A549 (cell line): ENCODE data around the gene KCNQ5. TPM values are rescaled to one million over a fixed set of nuclear protein-coding genes. Genes with fewer than 3 reads are reported as not detected.

ENCODE experiments used
- ATAC-seq, 2 experiments: fragments of 200-7000 bp in 1 of 2; fragments of >200 bp in 1 of 2; cut with Nextera tagmentation in 1 of 2; cut with Tn5 transposase in 1 of 2; 3 replicates each; pipeline versions ENCODE4 v1.8.0 to v1.9.1; 2018 to 2020; ENCODE audit warnings: mild to moderate bottlenecking in 1 of 2, moderate library complexity in 1 of 2
- CTCF ChIA-PET: fragments of 300-600 bp; sonication (Branson Sonifier 250); formaldehyde crosslinking; extraction: SDS; loops from one replicate; lab custom pipeline; 2021; ENCODE audit warnings: antibody characterized with exemption, inconsistent platforms; lab: Yijun Ruan, JAX
- POLR2A ChIA-PET: fragments of 350-600 bp; formaldehyde crosslinking; extraction: SDS; loops from one replicate; lab custom pipeline; 2021; ENCODE audit warnings: antibody characterized with exemption, inconsistent platforms; lab: Yijun Ruan, JAX
- DNase-seq, 2 experiments: peaks; one replicate each; pipeline versions ENCODE4 v3.0.0 to v3.0.0-alpha.2; 2011 to 2016; ENCODE audit warnings: low read depth in 1 of 2, low spot score in 1 of 2
- FAIRE-seq: peaks from 2 replicates; lab custom pipeline; 2011; peaks lifted over from hg19 to GRCh38; lab: Jason Lieb, UNC
- H3K27ac ChIP-seq, 2 experiments: fragments of >200 bp; sonication (Bioruptor Twin); formaldehyde crosslinking; 3 replicates each; pipeline ENCODE4 v1.5.1; 2016 to 2017
- H3K4me1 ChIP-seq: fragments of >200 bp; sonication (Bioruptor Twin); formaldehyde crosslinking; 3 replicates; pipeline ENCODE4 v1.6.1; 2016
- H3K4me2 ChIP-seq: fragments of >200 bp; sonication (Bioruptor Twin); formaldehyde crosslinking; 3 replicates; pipeline ENCODE4 v1.6.1; 2016
- H3K4me3 ChIP-seq: fragments of >200 bp; sonication (Bioruptor Twin); formaldehyde crosslinking; 3 replicates; pipeline ENCODE4 v1.5.1; 2016
- H3K9me3 ChIP-seq: fragments of >200 bp; sonication (Bioruptor Twin); formaldehyde crosslinking; 3 replicates; pipeline ENCODE4 v1.6.1; 2016
- CHD4 ChIP-seq: fragments of 200-600 bp; sonication (generic); IDR thresholded peaks from 2 replicates; pipeline ENCODE4 v1.6.1; 2016; ENCODE audit warnings: antibody characterized with exemption, mild to moderate bottlenecking, borderline replicate concordance
- EHF ChIP-seq: fragments of 250-450 bp; sonication (Bioruptor Pico); IDR thresholded peaks from 2 replicates; pipeline ENCODE4 v1.5.0; 2020; ENCODE audit warnings: mild to moderate bottlenecking
- ELK1 ChIP-seq: fragments of 150-350 bp; IDR thresholded peaks from 2 replicates; pipeline ENCODE4 v1.6.1; 2014; ENCODE audit warnings: low read depth, mild to moderate bottlenecking, low read length
- EP300 ChIP-seq, 2 experiments: fragments of >200 bp; sonication (Bioruptor Twin); formaldehyde crosslinking; IDR thresholded peaks; 2 replicates in 1 of 2; 3 replicates in 1 of 2; pipeline ENCODE4 v1.6.1; 2016 to 2017
- ESRRA ChIP-seq: fragments of 150-350 bp; IDR thresholded peaks from 2 replicates; pipeline ENCODE4 v1.6.1; 2014; ENCODE audit warnings: mild to moderate bottlenecking, low read length, borderline replicate concordance
- FOSL2 ChIP-seq, 2 experiments: fragments of 450-650 bp in 1 of 2; fragments of >200 bp in 1 of 2; sonication (Bioruptor Twin) in 1 of 2; formaldehyde crosslinking; IDR thresholded peaks; 2 replicates each; pipeline versions ENCODE4 v1.5.0 to v1.6.1; 2016 to 2020; ENCODE audit warnings: mild to moderate bottlenecking in 1 of 2, moderate library complexity in 1 of 2
- GATA3 ChIP-seq: IDR thresholded peaks from 2 replicates; pipeline ENCODE4 v1.6.1; 2012; ENCODE audit warnings: borderline replicate concordance
- HMGXB4 ChIP-seq: fragments of 250-450 bp; sonication (Bioruptor Pico); IDR thresholded peaks from 2 replicates; pipeline ENCODE4 v1.5.0; 2021; ENCODE audit warnings: mild to moderate bottlenecking, moderate library complexity, borderline replicate concordance
- HOXB13 ChIP-seq: fragments of 250-450 bp; sonication (Bioruptor Pico); IDR thresholded peaks from 2 replicates; pipeline ENCODE4 v1.5.0; 2020; ENCODE audit warnings: low read depth, mild to moderate bottlenecking, moderate library complexity
- HOXB5 ChIP-seq: fragments of 250-450 bp; sonication (Bioruptor Pico); IDR thresholded peaks from 2 replicates; pipeline ENCODE4 v1.5.0; 2020; ENCODE audit warnings: mild to moderate bottlenecking, moderate library complexity
- JUN ChIP-seq, 2 experiments: fragments of >200 bp; sonication (Bioruptor Twin); formaldehyde crosslinking; IDR thresholded peaks; 2 replicates in 1 of 2; 3 replicates in 1 of 2; pipeline ENCODE4 v1.6.1; 2016 to 2017
- JUNB ChIP-seq: fragments of >200 bp; sonication (Bioruptor Twin); formaldehyde crosslinking; IDR thresholded peaks from 2 replicates; pipeline ENCODE4 v1.6.1; 2016
- KDM1A ChIP-seq: fragments of 200-600 bp; sonication (generic); IDR thresholded peaks from 2 replicates; pipeline ENCODE4 v1.6.1; 2016; ENCODE audit warnings: low read depth, mild to moderate bottlenecking
- MYC ChIP-seq: IDR thresholded peaks from 2 replicates; pipeline ENCODE4 v1.6.1; 2012; ENCODE audit warnings: mild to moderate bottlenecking, inconsistent platforms, low read length, improper control_type of control experiment, borderline replicate concordance
- NR3C1 ChIP-seq: fragments of >200 bp; sonication (Bioruptor Twin); formaldehyde crosslinking; IDR thresholded peaks from 3 replicates; pipeline ENCODE4 v1.6.1; 2017
- PBX3 ChIP-seq: IDR thresholded peaks from 2 replicates; pipeline ENCODE4 v1.6.1; 2012
- POLR2A ChIP-seq: IDR thresholded peaks from 2 replicates; pipeline ENCODE4 v1.6.1; 2012; ENCODE audit warnings: mild to moderate bottlenecking, low read length
- POLR2AphosphoS2 ChIP-seq: conservative IDR thresholded peaks from 2 replicates; pipeline ENCODE4 v1.6.1; 2012; ENCODE audit warnings: low read length, improper control_type of control experiment, inconsistent platforms
- RARB ChIP-seq: fragments of 250-450 bp; sonication (Bioruptor Pico); IDR thresholded peaks from 2 replicates; pipeline ENCODE4 v1.8.0; 2021; ENCODE audit warnings: mild to moderate bottlenecking, moderate library complexity
- RCOR1 ChIP-seq: fragments of 150-350 bp; IDR thresholded peaks from 2 replicates; pipeline ENCODE4 v1.6.1; 2014; ENCODE audit warnings: antibody characterized with exemption, low read length, low read depth
- SMC3 ChIP-seq: fragments of >200 bp; sonication (Bioruptor Twin); formaldehyde crosslinking; IDR thresholded peaks from 3 replicates; pipeline ENCODE4 v1.6.1; 2018; ENCODE audit warnings: inconsistent platforms
- SREBF2 ChIP-seq: fragments of 450-650 bp; IDR thresholded peaks from 2 replicates; pipeline ENCODE4 v1.6.1; 2014; ENCODE audit warnings: mild to moderate bottlenecking, moderate library complexity
- TP53 ChIP-seq: fragments of 250-450 bp; sonication (Bioruptor Pico); IDR thresholded peaks from 2 replicates; pipeline ENCODE4 v1.5.0; 2021; ENCODE audit warnings: mild to moderate bottlenecking, moderate library complexity
- USF2 ChIP-seq: fragments of 450-650 bp; IDR thresholded peaks from 2 replicates; pipeline ENCODE4 v1.6.1; 2014; ENCODE audit warnings: antibody characterized with exemption
- ZFP36 ChIP-seq: fragments of 450-650 bp; IDR thresholded peaks from 2 replicates; pipeline ENCODE4 v1.6.1; 2014; ENCODE audit warnings: borderline replicate concordance; ENCODE audit not compliant: partially characterized antibody
- ZNF302 ChIP-seq: fragments of 250-450 bp; sonication (Bioruptor Pico); IDR thresholded peaks from 2 replicates; pipeline ENCODE4 v1.9.0; 2021; ENCODE audit warnings: inconsistent platforms, mild to moderate bottlenecking, moderate library complexity
- WGBS: methylation state at CpG from one replicate; pipeline ENCODE4 v1.1.6; 2017; ENCODE audit errors: missing lambda C conversion rate; 5-methylcytosine and 5-hydroxymethylcytosine counted together
- polyA plus RNA-seq, 4 experiments: library from polyadenylated mRNA; depleted of rRNA in 3 of 4; stranded (reverse); fragments of >200 nt; fragmentation: RNase III in 1 of 4; extraction: RNeasy Plus Mini Kit Qiagen cat#74134 plus additional on column Dnase treatment in 1 of 4; gene quantifications; 2 replicates in 3 of 4; 3 replicates in 1 of 4; pipeline ENCODE4 v1.2.3, GENCODE V29; 2011 to 2017
- TF ChIP-seq, protein P1 (sequence below): fragments of >200 bp; sonication (Bioruptor Twin); formaldehyde crosslinking; IDR thresholded peaks from 3 replicates; pipeline ENCODE4 v1.5.1; 2016

The KCNQ5 gene
- polyA plus RNA-seq, 2 of the 4 experiments (the other 2 are of a cell fraction), result 1.2 to 1.3 TPM

GRCh38 chr6:73049971-73050594 is 428.2 kb downstream of the KCNQ5 start (continued):
- TF ChIP-seq PBX3 (no peak), GATA3 (no peak), ZNF302 (CRISPR knock-in tag) (no peak)

DNA sequence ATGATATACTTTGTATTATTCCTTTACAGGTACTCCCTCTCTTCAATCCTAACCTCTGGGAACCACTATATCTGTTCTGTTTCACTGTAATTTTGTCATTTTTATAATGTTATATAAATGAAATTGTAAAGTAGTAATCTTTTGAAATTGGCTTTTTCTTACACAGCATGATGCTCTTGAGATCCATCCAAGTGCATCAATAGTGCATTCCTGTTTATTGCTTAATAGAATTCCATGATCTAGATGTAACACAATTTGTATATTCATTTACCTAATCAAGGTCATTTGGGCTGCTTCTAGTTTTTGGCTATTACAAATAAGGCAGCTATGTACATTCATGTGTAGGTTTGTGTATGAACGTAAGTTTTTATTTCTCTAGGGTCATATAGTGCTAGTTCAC is 428.8 kb downstream of the KCNQ5 start:
- Histone ChIP-seq H3K27ac (no peak overlapping the region), H3K4me3 (no peak overlapping the region), H3K4me1 (no peaks in the 10 kb centered on the region)
- ChIA-PET POLR2A (no interaction called here), CTCF (interaction anchor here (1.3 kb wide), 1 partner anchor 79 kb away, joined by 3 read pairs; no protein-coding TSS in a partner anchor)
- no peak for FAIRE-seq
- WGBS, result 83% methylated on average over 1 of the region's 1 CpG
- no peak for DNase-seq
- TF ChIP-seq POLR2A (no peak), KDM1A (no peak), ZFP36 (no peak), RCOR1 (no peak), RARB (no peak), TP53 (CRISPR knock-in tag) (no peak), EHF (CRISPR knock-in tag) (no peak), HOXB13 (CRISPR knock-in tag) (no peak), SREBF2 (no peak), SMC3 (no peak), NR3C1 (no peak), HOXB5 (CRISPR knock-in tag) (no peak), ELK1 (no peak), MYC (no peak), ESRRA (no peak), CHD4 (no peak), POLR2AphosphoS2 (no peak)
- TF ChIP-seq, protein P1, sequence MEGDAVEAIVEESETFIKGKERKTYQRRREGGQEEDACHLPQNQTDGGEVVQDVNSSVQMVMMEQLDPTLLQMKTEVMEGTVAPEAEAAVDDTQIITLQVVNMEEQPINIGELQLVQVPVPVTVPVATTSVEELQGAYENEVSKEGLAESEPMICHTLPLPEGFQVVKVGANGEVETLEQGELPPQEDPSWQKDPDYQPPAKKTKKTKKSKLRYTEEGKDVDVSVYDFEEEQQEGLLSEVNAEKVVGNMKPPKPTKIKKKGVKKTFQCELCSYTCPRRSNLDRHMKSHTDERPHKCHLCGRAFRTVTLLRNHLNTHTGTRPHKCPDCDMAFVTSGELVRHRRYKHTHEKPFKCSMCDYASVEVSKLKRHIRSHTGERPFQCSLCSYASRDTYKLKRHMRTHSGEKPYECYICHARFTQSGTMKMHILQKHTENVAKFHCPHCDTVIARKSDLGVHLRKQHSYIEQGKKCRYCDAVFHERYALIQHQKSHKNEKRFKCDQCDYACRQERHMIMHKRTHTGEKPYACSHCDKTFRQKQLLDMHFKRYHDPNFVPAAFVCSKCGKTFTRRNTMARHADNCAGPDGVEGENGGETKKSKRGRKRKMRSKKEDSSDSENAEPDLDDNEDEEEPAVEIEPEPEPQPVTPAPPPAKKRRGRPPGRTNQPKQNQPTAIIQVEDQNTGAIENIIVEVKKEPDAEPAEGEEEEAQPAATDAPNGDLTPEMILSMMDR, result no peak
- TF ChIP-seq, all 56 proteins: peak for 0
- H3K4me2 ChIP-seq, result no peak overlapping the region
- ATAC-seq, result no peak
- no peaks in the 10 kb centered on the region for H3K9me3 ChIP-seq

DNA sequence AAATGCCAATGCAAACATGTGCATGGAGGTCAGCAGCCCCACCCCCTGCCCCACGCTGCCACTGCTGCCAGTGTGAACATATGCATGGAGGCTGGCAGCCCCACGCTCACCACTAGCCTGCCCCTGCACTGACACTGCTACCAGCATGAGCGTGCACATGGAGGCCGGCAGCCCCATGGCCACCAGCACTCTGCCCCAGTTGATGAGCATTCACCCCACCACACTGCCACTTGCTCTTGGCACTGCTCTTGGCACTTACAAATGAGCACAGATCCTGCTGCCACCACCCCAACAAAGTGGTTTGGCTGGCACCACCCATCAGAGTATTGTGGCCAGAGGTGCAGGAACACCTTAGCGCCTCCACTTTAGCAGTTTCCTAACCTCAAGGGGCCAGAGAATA is 429.3 kb downstream of the KCNQ5 start:
- DNase-seq (no peak), ATAC-seq (no peak), FAIRE-seq (no peak)
- no peak overlapping the region for H3K4me2 ChIP-seq
- H3K4me1 ChIP-seq, result no peaks in the 10 kb centered on the region
- TF ChIP-seq, protein P1, result no peak
- TF ChIP-seq HOXB5 (CRISPR knock-in tag), result no peak
- no peak for TF ChIP-seq POLR2AphosphoS2
- TF ChIP-seq JUN (IDR thresholded peaks at IDR 0.05), result no peak
- no peak for TF ChIP-seq FOSL2 (IDR thresholded peaks at IDR 0.05)
- TF ChIP-seq FOSL2 (CRISPR knock-in tag; IDR thresholded peaks at IDR 0.05), result no peak
- no peak for TF ChIP-seq RARB
- no peak for TF ChIP-seq EP300 (IDR thresholded peaks at IDR 0.05)
- no peak for TF ChIP-seq JUNB
- TF ChIP-seq HMGXB4 (CRISPR knock-in tag), result no peak
- TF ChIP-seq USF2, result no peak
- TF ChIP-seq POLR2A, result no peak
- no peak for TF ChIP-seq CHD4
- no peak for TF ChIP-seq SMC3
- no peak overlapping the region for H3K4me3 ChIP-seq
- 75% methylated on average over 5 of the region's 5 CpGs for WGBS
- ChIA-PET CTCF (interaction anchor here (1.3 kb wide), 1 partner anchor 79 kb away, joined by 3 read pairs; no protein-coding TSS in a partner anchor), POLR2A (no interaction called here)
- H3K27ac ChIP-seq, result no peak overlapping the region
- H3K9me3 ChIP-seq, result no peaks in the 10 kb centered on the region
